ENCODE results near the gene IPPK.

- TF ChIP-seq FEZF1 (tag by site-specific recombination; IDR thresholded peaks at IDR 0.05) (no peak), ZNF2 (tag by site-specific recombination; IDR thresholded peaks at IDR 0.05) (no peak), ZNF514 (tag by site-specific recombination; IDR thresholded peaks at IDR 0.05) (no peak), CTCF (tag by site-specific recombination; IDR thresholded peaks at IDR 0.05) (no peak), ZNF670 (tag by site-specific recombination; IDR thresholded peaks at IDR 0.05; ENCODE audit: low read depth) (no peak), ZNF843 (tag by site-specific recombination; IDR thresholded peaks at IDR 0.05) (no peak), ZNF114 (tag by site-specific recombination; IDR thresholded peaks at IDR 0.05) (no peak), ZNF785 (tag by site-specific recombination; IDR thresholded peaks at IDR 0.05) (no peak), BCL6B (tag by site-specific recombination; IDR thresholded peaks at IDR 0.05) (no peak)
Measured at GRCh38 chr9:92632641-92633040, 37.3 kb downstream of the IPPK start.

Data from HEK293 (cell line).